GM18909 (cell line): Measurements from ENCODE around the gene GAB2.
"Not testable (repeated sequence)": the region's sequence is repeated elsewhere in the genome, so short reads cannot be mapped to it uniquely, and the experiment has no call there.

Source experiments
- ATAC-seq: cut with Tn5 transposase; IDR thresholded peaks from one replicate; pipeline ENCODE4 v1.9.1; 2021; ENCODE audit warnings: mild to moderate bottlenecking; ENCODE audit not compliant: unreplicated experiment, poor library complexity

The GAB2 gene

DNA sequence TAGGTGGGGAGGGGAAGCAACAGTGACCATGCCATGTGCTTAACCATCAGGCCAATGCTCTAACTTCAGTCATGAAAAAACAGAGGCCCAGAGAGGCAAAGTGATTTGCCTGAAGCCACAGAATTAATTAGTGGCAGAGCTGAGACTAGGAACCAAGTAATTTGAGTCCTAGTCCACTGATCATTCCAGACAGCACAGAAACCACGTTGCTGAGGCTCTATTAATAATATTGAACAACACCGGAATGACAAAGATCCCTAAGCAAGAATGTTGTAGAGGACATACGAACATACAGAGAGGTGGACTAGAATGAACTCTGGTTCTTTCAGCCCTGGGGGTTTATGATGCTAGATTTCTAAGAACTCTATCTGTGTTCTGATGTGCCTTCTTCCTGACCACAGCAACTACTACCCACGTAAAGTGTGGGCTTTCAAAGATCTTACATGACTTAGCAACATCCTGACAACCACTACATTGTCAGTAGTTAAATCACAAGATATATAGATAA is 92.3 kb downstream of the GAB2 start:
- ATAC-seq, result peak; percentile 68

DNA sequence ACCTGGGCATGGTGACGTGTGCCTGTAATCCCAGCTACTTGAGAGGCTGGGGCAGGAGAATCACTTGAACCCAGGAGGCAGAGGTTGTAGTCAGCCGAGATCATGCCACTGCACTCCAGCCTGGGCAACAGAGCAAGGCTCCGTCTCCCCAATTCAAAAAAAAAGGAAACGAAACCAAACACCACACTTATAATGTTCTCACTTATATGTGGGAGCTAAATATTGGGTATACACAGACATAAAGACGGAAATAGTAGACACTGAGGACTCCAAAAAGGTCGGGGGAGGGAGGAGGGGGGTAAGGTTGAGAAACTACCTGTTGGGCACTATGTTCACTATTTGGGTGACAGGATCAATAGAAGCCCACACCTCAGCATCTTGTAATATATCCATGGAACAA is 94.3 kb downstream of the GAB2 start:
- ATAC-seq, result no peak

DNA sequence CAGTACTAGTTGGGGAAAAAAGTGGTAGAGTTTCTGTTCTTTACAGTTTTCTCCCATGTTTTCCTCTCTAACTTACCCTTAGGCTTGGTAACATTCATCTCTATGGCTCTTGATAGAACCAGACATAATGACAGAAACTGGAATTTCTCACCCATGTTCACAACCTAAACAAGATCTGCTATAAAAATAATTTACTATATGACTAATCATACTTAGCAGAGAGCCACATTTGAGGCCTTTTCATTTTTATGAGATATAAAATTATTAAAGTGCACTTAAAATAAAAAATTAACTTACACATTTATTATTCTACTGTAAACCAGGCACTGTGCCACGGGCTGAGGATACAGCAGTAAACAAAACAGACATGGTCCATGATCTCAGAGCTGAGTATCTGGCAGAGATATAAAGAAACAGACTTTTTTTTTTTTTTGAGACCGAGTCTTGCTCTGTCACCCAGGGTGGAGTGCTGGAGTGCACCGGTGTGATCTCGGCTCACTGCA is 98.1 kb downstream of the GAB2 start:
- ATAC-seq, result no peak

DNA sequence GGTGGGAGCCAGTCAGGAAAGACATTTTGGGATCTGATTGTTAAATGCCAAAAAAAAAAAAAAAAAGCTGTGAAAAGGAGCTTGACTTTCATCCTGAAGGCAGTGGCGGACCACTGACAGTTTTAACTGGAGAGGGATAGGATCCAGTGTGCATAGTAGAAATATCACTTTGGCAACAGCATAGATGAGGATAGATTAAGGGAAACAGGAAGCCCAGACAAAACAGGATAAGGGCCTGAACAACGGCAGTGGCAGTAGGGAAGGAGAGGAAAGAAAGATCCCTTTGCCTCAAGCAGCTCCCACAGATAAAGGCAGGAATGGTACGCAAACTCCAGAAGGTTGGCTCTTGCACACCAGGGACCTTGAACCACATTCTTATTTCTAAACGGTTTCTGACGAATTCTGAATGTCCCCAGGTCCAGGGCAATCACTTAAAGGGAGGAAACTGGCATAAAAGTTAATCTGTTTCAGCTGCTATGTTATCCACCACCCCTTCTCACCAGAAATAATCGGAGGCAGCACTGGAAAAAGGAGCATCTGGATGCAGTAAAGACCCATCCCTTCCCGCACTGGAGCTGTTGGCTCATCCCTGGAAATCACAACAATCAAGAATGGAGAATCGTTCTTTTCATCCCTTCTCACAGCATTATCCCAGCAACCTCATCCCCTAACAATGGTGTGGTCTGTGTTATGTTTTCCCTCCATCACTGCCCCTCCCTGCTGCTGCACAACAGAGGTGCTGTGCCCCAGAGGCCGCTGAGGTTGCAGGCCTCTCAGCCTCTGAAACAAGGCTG is 99.1 kb downstream of the GAB2 start:
- ATAC-seq, result no peak

DNA sequence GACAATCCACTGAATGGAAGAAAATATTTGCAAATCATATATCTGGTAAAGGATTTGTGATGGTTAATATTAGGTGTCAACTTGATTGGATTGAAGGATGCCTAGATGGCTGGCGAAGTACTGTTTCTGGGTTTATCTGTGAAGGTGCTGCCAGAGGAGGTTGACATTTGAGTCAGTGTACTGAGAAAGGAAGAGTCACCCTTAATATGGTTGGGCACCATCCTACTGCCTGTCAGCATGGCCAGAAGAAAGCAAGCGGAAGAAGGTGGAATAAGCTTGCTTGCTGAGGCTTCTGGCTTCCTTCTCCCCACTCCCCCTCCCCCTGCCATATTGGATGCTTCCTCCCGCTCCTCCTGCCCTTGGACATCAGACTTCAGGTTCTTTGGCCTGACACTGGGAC is 101.9 kb downstream of the GAB2 start:
- no peak for ATAC-seq

DNA sequence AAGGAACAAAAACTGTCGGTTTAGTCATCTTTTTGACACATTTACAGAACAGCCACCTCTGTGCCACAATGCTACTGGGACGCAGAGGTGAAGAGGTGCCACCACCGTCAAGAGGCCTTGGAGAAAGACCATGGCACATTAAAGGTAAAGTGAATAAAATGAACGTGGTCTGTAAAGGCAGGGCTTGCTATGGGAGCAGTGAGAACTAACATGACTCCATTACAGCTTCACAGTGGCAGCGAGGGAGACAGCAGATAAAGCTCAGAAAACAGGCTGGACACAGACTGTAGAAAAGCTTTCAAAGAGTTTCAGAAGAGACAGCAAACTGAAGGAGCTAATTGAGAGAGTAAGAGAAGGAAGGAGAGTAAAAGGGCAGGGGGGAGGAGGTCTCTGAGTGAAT is 102.9 kb downstream of the GAB2 start:
- ATAC-seq, result no peak

DNA sequence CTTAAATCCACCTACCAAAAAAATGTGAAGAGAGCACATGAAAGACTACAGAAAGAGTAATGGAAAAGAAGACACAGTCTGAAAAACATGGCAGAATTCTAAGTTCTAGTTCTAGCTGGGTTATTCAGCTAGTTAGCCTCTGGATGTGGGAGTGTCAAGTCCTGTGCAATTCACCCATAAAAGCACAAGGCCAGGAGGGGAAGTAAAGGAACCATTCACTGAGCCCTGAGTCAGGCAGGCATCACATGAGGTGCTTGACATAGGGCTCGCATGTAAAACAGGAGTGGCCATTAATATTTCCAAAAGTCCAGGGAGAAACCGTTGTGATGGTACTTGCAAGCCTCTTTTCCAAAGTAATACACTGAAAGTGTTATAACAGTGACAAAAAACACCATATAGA is 103.7 kb downstream of the GAB2 start:
- no peak for ATAC-seq

DNA sequence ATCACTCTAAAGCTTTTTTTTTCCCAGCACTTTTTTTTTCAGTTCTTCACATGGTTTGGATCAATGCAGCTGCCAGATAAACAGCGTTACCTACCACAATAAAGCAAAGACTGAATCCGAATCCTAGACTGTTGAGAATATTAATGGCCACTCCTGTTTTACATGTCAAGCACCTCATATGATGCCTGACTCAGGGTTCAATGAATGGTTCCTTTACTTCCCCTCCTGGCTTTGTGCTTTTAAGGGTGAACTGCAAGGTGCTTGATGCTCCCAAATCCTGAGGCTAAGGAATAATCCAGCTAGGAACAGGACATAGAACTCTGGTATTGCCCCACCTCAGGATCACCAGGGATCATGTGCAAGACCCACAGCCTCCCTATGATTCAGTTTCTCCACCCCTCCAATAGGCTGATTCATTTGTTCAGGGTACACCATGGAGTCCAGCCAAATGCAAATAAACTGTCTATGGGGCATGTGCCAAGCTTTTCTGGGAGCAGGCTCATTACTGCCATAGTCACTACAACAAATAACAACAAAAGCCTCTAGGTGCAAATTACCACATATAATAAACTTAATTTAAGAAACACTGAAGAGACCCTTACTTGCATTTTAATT is 104.3 kb downstream of the GAB2 start:
- no peak for ATAC-seq

DNA sequence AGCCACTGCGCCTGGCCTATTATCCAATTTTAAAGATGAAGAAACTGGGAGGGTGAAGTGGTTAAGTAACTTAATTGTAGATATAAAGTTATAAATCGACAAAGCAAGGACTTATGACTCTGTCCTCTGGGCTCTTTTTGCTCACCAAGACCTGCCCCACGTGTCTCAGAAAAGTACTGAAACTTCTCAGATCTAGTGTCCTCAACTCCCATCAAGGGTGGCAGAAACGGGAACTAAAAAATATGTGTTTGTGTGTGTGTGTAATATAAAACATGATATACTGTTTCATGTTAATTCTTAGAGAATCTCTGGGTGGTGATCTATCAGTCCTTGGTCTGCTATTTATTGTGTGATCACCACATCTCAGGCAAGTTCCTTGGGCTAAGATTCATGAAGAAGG is 104.9 kb downstream of the GAB2 start:
- no peak for ATAC-seq

DNA sequence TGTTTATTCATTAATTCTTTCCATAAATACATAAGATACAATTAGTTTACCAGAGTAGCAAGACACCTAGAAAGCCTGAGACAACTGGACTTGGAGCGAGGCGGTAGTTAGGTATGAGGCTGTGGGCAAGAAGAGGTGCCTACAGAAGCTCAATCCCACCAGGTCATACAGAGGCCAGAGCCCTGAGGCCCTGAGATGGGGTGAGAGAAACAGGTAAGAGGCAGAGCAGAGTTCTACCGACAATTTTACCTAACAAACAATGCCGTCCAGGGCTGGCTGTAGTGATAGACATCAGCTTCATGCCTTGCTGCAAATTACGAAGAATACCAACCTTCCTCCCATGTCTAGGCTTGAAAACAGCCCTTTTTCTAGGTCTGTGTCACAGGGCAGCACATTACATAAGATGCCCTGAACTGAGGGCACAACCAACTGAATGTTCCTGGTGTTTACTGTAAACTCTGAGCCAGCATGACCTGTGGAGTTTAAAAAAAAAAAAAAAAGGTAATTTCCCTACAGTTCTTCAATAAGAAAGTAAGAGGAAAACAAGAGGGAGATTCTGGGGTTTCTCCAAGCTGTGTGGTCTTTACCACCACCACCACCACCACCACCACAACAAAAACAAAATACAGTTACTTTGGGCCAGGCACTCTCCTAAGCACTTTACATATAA is 105.8 kb downstream of the GAB2 start:
- no peak for ATAC-seq

DNA sequence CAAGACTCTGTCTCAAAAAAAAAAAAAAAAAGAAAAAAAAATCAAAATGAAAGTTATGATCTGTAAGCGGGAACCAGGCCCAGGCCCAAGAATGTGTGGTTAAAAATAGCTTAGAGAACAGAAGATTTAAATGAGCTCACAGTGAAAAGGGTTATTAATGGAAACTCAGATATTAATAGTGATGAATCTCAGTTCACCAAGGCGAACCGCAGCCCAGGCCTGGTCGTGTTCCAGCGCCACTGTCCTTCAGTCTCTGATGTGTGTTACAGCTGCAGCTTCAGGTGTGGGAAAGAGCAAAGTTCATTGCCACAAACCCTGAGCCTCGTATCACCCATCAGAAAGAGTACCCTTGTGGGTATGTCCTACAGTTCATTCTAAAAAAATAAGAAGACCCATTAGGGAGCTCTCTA is 107.1 kb downstream of the GAB2 start:
- ATAC-seq, result peak; percentile 91

DNA sequence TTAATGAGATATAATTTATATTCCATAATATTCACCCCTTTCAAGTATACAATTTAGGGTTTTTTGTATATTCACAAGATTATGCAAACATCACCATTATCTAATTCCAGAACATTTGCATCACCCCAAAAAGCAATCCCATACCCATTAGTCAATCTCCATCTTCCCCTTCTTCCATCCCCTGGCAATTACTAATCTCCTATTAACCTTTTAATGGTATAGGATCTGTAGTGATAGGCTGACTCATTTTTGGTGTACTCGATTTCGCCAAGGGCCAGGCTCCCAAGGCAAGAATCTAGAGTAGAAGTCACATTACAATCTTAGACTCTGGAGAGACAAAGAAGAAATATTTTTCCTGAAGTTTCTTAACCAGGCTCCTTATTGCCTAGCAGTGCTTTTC is 113.4 kb downstream of the GAB2 start:
- ATAC-seq, result no peak

DNA sequence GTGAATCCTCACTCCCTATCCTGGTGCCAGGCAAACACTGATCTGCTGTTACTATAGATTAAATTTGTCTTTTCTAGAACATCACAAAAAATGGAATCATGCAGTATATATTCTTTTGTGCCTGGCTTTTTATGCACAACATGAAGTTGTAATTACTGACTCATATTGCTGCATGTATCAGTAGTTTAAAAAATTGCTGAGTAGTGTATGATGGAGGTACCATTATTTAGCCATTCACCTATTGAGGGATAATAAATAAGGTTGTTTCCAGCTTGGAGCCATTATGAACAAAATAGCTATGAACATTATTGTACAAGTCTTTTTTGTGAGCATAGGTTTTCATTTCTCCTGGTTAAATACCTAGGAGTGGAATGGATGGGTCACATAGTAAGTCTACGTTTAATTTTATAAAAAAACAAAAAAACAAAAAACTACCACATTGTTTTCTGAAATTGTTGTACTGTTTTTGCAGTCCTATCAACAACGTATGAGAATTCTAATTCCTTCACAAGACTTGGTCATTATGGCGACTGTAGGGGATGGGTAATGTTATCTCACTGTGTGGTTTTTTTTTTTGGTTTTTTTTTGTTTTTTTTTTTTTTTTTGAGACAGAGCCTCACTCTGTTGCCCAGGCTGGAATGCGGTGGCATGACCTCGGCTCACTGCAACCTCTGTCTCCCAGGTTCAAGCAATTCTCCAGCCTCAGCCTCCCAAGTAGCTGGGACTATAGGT is 117.3 kb downstream of the GAB2 start:
- ATAC-seq, result no peak

DNA sequence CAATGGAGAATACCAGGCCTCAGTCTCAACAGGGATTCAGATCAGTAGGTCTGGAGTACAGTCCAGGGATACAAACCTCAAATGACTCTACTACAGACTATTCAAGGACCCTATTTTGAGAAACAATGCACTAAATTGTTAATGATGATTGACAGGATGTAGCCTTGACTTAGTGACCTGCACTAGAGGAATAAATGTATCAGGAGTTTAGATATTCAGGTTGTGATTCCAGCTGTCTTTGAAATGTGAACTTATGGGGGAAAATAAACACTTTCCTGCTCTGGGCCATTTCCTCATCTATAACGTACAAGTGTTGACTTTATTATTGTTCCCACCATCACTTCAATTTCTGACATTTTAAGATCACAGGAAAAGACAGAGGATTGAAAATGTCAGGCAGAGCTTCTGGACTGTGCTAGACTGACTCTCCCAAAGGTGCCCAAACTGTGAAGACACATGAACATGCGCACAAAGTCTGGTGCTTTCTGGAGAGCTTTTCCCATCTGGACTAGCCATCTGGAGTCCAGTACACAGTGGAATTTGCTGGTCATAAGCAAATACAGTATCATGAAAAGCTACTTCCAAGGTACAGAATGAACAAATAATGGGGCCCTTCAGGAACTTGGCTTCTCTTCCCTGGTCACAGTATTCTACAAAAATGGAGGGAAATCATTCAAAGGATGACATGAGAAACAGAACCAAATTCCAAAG is 118.5 kb downstream of the GAB2 start:
- ATAC-seq, result no peak

DNA sequence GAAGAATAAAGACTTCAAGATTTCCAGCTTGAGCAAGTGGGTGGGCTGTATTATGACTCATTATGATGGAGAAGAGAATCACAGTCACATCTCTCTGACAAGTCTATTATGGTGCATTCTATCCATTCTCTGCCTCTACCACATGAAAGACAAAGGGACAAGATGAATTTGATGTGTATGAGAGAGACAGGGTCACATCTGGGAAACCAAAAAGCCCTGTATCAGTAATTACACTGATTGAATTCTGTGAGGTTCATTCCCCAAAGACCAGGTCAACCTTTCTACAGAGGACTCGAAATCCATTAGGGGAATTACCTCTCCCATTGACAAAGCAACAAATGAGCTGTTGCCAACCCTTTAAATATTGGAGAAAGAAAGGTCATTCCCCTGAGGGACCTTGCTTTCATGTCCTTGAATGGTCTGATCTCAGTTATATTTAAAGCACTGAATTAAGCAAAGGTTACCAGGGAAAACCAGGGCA is 119.3 kb downstream of the GAB2 start:
- ATAC-seq, result no peak

DNA sequence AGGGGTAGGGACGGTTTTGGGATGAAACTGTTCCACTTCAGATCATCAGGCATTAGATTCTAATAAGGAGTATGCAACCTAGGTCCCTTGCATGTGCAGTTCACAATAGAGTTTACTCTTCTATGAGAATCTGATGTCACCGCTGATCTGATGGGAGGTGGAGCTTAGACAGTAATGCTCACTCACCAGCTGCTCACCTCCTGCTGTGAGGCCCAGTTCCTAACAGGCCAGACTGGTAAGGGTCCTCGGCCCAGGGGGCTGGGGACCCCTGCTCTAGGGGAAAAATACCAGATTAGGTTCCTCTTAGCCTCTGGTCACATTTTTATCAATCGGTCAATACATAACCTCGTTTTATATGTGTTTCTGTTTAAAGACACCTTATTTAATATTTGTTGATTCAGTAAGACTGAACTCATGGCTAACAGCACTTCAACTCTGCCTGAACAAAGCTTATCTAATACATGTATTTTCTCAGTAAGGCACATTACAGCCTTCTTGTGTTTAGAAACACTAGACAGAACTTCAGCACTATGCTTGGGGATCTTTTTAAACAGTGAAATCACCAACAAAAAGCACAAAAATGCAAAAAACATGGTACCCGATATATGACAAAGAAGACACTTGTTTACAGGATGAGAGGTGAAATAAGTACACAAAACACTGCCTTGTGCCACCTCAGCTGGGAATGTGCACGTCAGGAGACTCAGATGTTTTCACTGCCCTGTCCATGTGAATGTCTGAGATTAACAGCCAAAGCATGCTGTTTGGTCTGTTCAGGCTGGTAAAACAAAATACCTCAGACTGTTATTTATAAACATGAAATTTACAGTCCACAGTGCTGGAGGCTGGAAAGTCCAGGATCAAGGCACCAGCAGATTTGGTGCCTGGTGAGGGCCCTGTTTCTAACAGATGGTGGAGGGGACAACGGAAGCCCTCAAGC is 121.4 kb downstream of the GAB2 start:
- no peak for ATAC-seq

DNA sequence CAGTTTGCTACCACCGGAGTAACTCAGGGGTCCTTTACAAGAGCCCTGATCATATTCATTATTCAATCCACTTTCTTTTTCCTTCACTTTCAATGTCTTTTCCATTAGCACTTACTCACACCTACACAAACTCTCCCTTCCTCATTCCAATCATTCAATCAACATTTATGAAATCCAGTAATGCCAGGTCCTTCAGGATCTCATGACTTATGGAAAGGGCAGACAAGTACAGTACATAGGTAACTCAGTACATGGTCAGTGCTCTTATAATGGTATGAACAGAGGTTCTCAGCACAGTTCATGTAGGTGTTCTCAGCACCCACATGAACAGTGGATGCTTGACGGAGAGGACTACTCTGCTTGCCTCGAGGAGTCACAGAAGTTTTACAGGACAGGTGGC is 122.3 kb downstream of the GAB2 start:
- ATAC-seq, result no peak

DNA sequence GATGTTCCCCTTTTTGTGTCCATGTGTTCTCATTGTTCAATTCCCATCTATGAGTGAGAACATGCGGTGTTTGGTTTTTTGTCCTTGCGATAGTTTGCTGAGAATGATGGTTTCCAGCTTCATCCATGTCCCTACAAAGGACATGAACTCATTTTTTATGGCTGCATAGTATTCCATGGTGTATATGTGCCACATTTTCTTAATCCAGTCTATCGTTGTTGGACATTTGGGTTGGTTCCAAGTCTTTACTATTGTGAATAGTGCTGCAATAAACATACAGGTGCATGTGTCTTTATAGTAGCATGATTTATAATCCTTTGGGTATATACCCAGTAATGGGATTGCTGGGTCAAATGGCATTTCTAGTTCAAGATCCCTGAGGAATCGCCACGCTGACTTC is 123.5 kb downstream of the GAB2 start:
- ATAC-seq, result not testable (repeated sequence)

DNA sequence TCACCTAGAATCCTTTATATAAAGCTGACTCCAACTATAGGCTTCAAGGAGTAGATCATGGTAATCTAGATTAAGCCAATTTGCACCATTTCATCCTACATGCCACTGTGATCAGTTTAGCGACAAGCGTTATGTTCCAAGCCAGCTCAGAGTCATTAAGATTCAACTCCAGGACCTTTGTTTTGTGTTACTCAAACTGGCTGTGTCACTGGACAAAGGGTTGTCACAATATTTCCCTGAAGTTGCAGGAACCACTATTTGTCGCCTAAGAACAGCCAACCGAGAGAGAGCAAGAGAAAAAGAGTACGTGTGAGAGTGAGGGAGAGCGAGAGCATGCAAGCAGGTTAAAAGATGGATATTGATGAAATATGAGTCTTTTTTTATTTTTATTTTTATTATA is 124.1 kb downstream of the GAB2 start:
- ATAC-seq, result no peak
